ENCODE data around the gene CNOT9.

CNOT9 gene

GRCh38 chr2:218578272-218578877 is 9.7 kb downstream of the CNOT9 start:
- DNase-seq, result no peak

- no peak for DNase-seq
Measured at GRCh38 chr2:218582076-218582475, 13.4 kb downstream of the CNOT9 start.

GRCh38 chr2:218583983-218584850 is 15.6 kb downstream of the CNOT9 start:
- no peak for DNase-seq

GRCh38 chr2:218585541-218585940 is 16.9 kb downstream of the CNOT9 start:
- DNase-seq, result no peak

- no peak for DNase-seq
Measured at GRCh38 chr2:218605432-218605831, 36.8 kb downstream of the CNOT9 start.

GRCh38 chr2:218607436-218608115 is 38.9 kb downstream of the CNOT9 start, which contains the start of gene PLCD4:
Gene PLCD4 (plus strand): TSS chr2:218607899. CDS start chr2:218615740, 7,841 bp downstream.
- DNase-seq, result no peak

GRCh38 chr2:218615868-218616315 is 47.3 kb downstream of the CNOT9 start:
- no peak for DNase-seq

- no peak for DNase-seq
Measured at GRCh38 chr2:218618102-218618860, 49.6 kb downstream of the CNOT9 start.

- no peak for DNase-seq
Measured at GRCh38 chr2:218621007-218621406, 52.4 kb downstream of the CNOT9 start.

- DNase-seq, result no peak
Measured at GRCh38 chr2:218622606-218623365, 54.1 kb downstream of the CNOT9 start.

- no peak for DNase-seq
Measured at GRCh38 chr2:218623366-218623705, 54.7 kb downstream of the CNOT9 start.

GRCh38 chr2:218626369-218626768 is 57.7 kb downstream of the CNOT9 start:
- DNase-seq, result no peak

GRCh38 chr2:218627939-218628338 is 59.3 kb downstream of the CNOT9 start:
- DNase-seq, result no peak

GRCh38 chr2:218631837-218632236 is 63.2 kb downstream of the CNOT9 start:
- DNase-seq, result no peak

- no peak for DNase-seq
Measured at GRCh38 chr2:218635719-218636118, 67.1 kb downstream of the CNOT9 start.

- no peak for DNase-seq
Measured at GRCh38 chr2:218638372-218638771, 69.7 kb downstream of the CNOT9 start.

GRCh38 chr2:218642121-218642656 is 73.5 kb downstream of the CNOT9 start:
- no peak for DNase-seq

GRCh38 chr2:218642786-218643185 is 74.1 kb downstream of the CNOT9 start:
- no peak for DNase-seq

- DNase-seq, result no peak
Measured at GRCh38 chr2:218643751-218644310, 75.2 kb downstream of the CNOT9 start.

- no peak for DNase-seq
Measured at GRCh38 chr2:218644721-218645120, 76.1 kb downstream of the CNOT9 start.

GRCh38 chr2:218645126-218645525 is 76.5 kb downstream of the CNOT9 start:
- DNase-seq, result no peak

Measured in activated CD8-positive, alpha-beta memory T cell treated with anti-CD3 and anti-CD28 coated beads for 24 hours (primary cell).